H9 (cell line): ENCODE measurements around the gene UBE2J1. TPM values are rescaled to one million over a fixed set of nuclear protein-coding genes. Genes with fewer than 3 reads are reported as not detected.

Experiments
- DNase-seq: peaks from one replicate; pipeline ENCODE4 v3.0.0-alpha.2; 2017
- H2AFZ ChIP-seq: one replicate; pipeline ENCODE4 v1.6.1; 2013; ENCODE audit warnings: mild to moderate bottlenecking, low read length, control low read depth, moderate library complexity
- H2AK5ac ChIP-seq: 2 replicates; pipeline ENCODE4 v1.6.1; 2013; ENCODE audit warnings: low read length, control low read depth, mixed read lengths; ENCODE audit not compliant: insufficient read length
- H2BK120ac ChIP-seq: one replicate; pipeline ENCODE4 v1.6.1; 2013; ENCODE audit warnings: low read depth, mild to moderate bottlenecking, low read length, control low read depth, inconsistent platforms; ENCODE audit not compliant: poor library complexity, severe bottlenecking
- H2BK12ac ChIP-seq: 2 replicates; pipeline ENCODE4 v1.6.1; 2013; ENCODE audit warnings: low read length, control low read depth, mixed read lengths, low read depth; ENCODE audit not compliant: insufficient read length
- H2BK15ac ChIP-seq: 2 replicates; pipeline ENCODE4 v1.6.1; 2013; ENCODE audit warnings: low read depth, low read length, control low read depth
- H2BK20ac ChIP-seq: one replicate; pipeline ENCODE4 v1.6.1; 2013; ENCODE audit warnings: low read depth, mild to moderate bottlenecking, low read length, control low read depth, inconsistent platforms; ENCODE audit not compliant: poor library complexity, severe bottlenecking
- H2BK5ac ChIP-seq: 2 replicates; pipeline ENCODE4 v1.6.1; 2013; ENCODE audit warnings: low read length, control low read depth, mixed read lengths; ENCODE audit not compliant: insufficient read length
- H3K14ac ChIP-seq: 2 replicates; pipeline ENCODE4 v1.6.1; 2013; ENCODE audit warnings: low read length, control low read depth; ENCODE audit not compliant: insufficient read depth
- H3K18ac ChIP-seq: 2 replicates; pipeline ENCODE4 v1.6.1; 2013; ENCODE audit warnings: low read depth, mild to moderate bottlenecking, mixed read lengths, low read length, control low read depth; ENCODE audit not compliant: insufficient read length
- H3K23ac ChIP-seq: 2 replicates; pipeline ENCODE4 v1.6.1; 2013; ENCODE audit warnings: low read length, control low read depth, mixed read lengths, low read depth; ENCODE audit not compliant: insufficient read length
- H3K23me2 ChIP-seq: 2 replicates; pipeline ENCODE4 v1.6.1; 2013; ENCODE audit warnings: low read depth, mild to moderate bottlenecking, mixed read lengths, low read length, control low read depth; ENCODE audit not compliant: insufficient read length, poor library complexity, severe bottlenecking
- H3K27ac ChIP-seq: 2 replicates; pipeline ENCODE4 v1.5.1; 2013; ENCODE audit warnings: low read length, control low read depth, mixed read lengths, low read depth; ENCODE audit not compliant: insufficient read length
- H3K27me3 ChIP-seq: 2 replicates; pipeline ENCODE4 v1.6.1; 2013; ENCODE audit warnings: low read length, control low read depth, inconsistent platforms; ENCODE audit not compliant: insufficient read depth
- H3K4ac ChIP-seq: 2 replicates; pipeline ENCODE4 v1.6.1; 2013; ENCODE audit warnings: low read depth, mild to moderate bottlenecking, control low read depth, inconsistent platforms, low read length, moderate library complexity
- H3K4me1 ChIP-seq: 2 replicates; pipeline ENCODE4 v1.6.1; 2013; ENCODE audit warnings: low read length, control low read depth, inconsistent platforms; ENCODE audit not compliant: insufficient read depth
- H3K4me2 ChIP-seq: 2 replicates; pipeline ENCODE4 v1.6.1; 2013; ENCODE audit warnings: low read length, control low read depth, mixed read lengths; ENCODE audit not compliant: insufficient read length, insufficient read depth
- H3K56ac ChIP-seq: 2 replicates; pipeline ENCODE4 v1.6.1; 2013; ENCODE audit warnings: low read depth, mild to moderate bottlenecking, mixed read lengths, low read length, control low read depth; ENCODE audit not compliant: insufficient read length
- H3K79me1 ChIP-seq: 2 replicates; pipeline ENCODE4 v1.6.1; 2013; ENCODE audit warnings: low read depth, mild to moderate bottlenecking, moderate library complexity, low read length, control low read depth, inconsistent platforms; ENCODE audit not compliant: insufficient read depth, poor library complexity, severe bottlenecking
- H3K79me2 ChIP-seq: 2 replicates; pipeline ENCODE4 v1.6.1; 2013; ENCODE audit warnings: low read length, control low read depth, inconsistent platforms; ENCODE audit not compliant: insufficient read depth
- H3K9ac ChIP-seq: 2 replicates; pipeline ENCODE4 v1.6.1; 2013; ENCODE audit warnings: low read length, control low read depth, mixed read lengths; ENCODE audit not compliant: insufficient read length; ENCODE audit errors: extremely low read depth
- H3K9me3 ChIP-seq: one replicate; pipeline ENCODE4 v1.6.1; 2013; ENCODE audit warnings: low read depth, low read length, inconsistent platforms; ENCODE audit not compliant: control insufficient read depth
- H3T11ph ChIP-seq: one replicate; pipeline ENCODE4 v1.6.1; 2013; ENCODE audit warnings: mild to moderate bottlenecking, low read length, control low read depth, inconsistent platforms
- H4K20me1 ChIP-seq: one replicate; pipeline ENCODE4 v1.6.1; 2013; ENCODE audit not compliant: control insufficient read depth, insufficient read length, insufficient read depth
- H4K5ac ChIP-seq: 2 replicates; pipeline ENCODE4 v1.6.1; 2013; ENCODE audit warnings: low read depth, mild to moderate bottlenecking, mixed read lengths, low read length, control low read depth; ENCODE audit not compliant: insufficient read length
- H4K8ac ChIP-seq: replicated peaks from 2 replicates; pipeline ENCODE4 v1.6.1; 2013; ENCODE audit warnings: low read length, control low read depth, mixed read lengths, low read depth; ENCODE audit not compliant: insufficient read length
- H4K91ac ChIP-seq: 2 replicates; pipeline ENCODE4 v1.6.1; 2013; ENCODE audit warnings: low read depth, mild to moderate bottlenecking, moderate library complexity, mixed read lengths, low read length, control low read depth; ENCODE audit not compliant: insufficient read length
- H3K27ac Mint-ChIP-seq, 3 experiments: 2 replicates in 2 of 3; 3 replicates in 1 of 3; pipeline ENCODE4 v1.8.0; 2020 to 2021; ENCODE audit warnings: mixed read lengths in 3 of 3, mild to moderate bottlenecking in 1 of 3, moderate library complexity in 1 of 3
- H3K27me3 Mint-ChIP-seq: 2 replicates; pipeline ENCODE4 v1.8.0; 2021; ENCODE audit warnings: low read depth, mild to moderate bottlenecking, moderate library complexity, mixed read lengths
- H3K36me3 Mint-ChIP-seq, 3 experiments: 2 replicates in 2 of 3; 3 replicates in 1 of 3; pipeline ENCODE4 v1.8.0; 2020 to 2021; ENCODE audit warnings: low read depth in 3 of 3, mixed read lengths in 3 of 3; ENCODE audit not compliant: insufficient read depth in 1 of 3
- H3K4me1 Mint-ChIP-seq, 2 experiments: 2 replicates each; pipeline ENCODE4 v1.8.0; 2020; ENCODE audit warnings: mixed read lengths in 2 of 2
- H3K4me3 Mint-ChIP-seq, 2 experiments: 2 replicates in 1 of 2; 3 replicates in 1 of 2; pipeline ENCODE4 v1.8.0; 2020 to 2021; ENCODE audit warnings: mild to moderate bottlenecking in 2 of 2, mixed read lengths in 2 of 2, moderate library complexity in 1 of 2
- H3K9me3 Mint-ChIP-seq, 2 experiments: 2 replicates in 1 of 2; 3 replicates in 1 of 2; pipeline ENCODE4 v1.8.0; 2020; ENCODE audit warnings: mild to moderate bottlenecking in 2 of 2, mixed read lengths in 2 of 2, moderate library complexity in 1 of 2
- CTCF ChIP-seq: fragments of 200-600 bp; sonication (generic); conservative IDR thresholded peaks from 3 replicates; pipeline ENCODE4 v1.8.0; 2021; ENCODE audit warnings: antibody characterized with exemption, mild to moderate bottlenecking
- total RNA-seq: library from RNA; stranded (reverse); gene quantifications from 2 replicates; pipeline ENCODE4 v1.2.1, GENCODE V29; 2021

The UBE2J1 gene
- total RNA-seq, 1 experiment from 2014 or later, result 13.1 TPM

- peaks cover 20 to 33% of the 10 kb centered on the region in 2 experiments for H3K4me1 Mint-ChIP-seq
- H3K9me3 Mint-ChIP-seq, result peaks cover 20 to 29% of the 10 kb centered on the region in 2 experiments
- H3K14ac ChIP-seq, result no peak overlapping the region
- no peaks in the 10 kb centered on the region for H3K79me2 ChIP-seq
- H3K4me1 ChIP-seq, result no peaks in the 10 kb centered on the region
- H3K4me2 ChIP-seq, result no peak overlapping the region
- H3K4me3 Mint-ChIP-seq, result no peak overlapping the region
- no peak overlapping the region for H3K9ac ChIP-seq
- no peak overlapping the region for H2BK12ac ChIP-seq
- H3K27me3 ChIP-seq, result no peaks in the 10 kb centered on the region
- no peak overlapping the region for H2AK5ac ChIP-seq
- no peaks in the 10 kb centered on the region for H4K20me1 ChIP-seq
- H3T11ph ChIP-seq, result no peak overlapping the region
- no peak for DNase-seq
- no peak overlapping the region for H2AFZ ChIP-seq
- peaks cover 9% of the 10 kb centered on the region for H3K9me3 ChIP-seq
- no peak overlapping the region for H2BK5ac ChIP-seq
- H3K18ac ChIP-seq, result no peak overlapping the region
- H3K36me3 Mint-ChIP-seq, result peaks cover 9 to 27% (median 16%) of the 10 kb centered on the region in 3 experiments
- H4K8ac ChIP-seq, result no peak overlapping the region
- no peak for TF ChIP-seq CTCF
- H3K27ac ChIP-seq, result no peak overlapping the region
- no peaks in the 10 kb centered on the region for H3K23me2 ChIP-seq
- H4K91ac ChIP-seq, result no peak overlapping the region
- no peak overlapping the region for H2BK15ac ChIP-seq
- H3K27ac Mint-ChIP-seq, result peak overlapping the region in 1 of 3 experiments; percentile 9; a peak in 1 of 7 replicates
- H3K23ac ChIP-seq, result no peak overlapping the region
- no peak overlapping the region for H4K5ac ChIP-seq
- H3K27me3 Mint-ChIP-seq, result peaks cover 2% of the 10 kb centered on the region; the same call in 1 of the 2 replicates
- no peak overlapping the region for H2BK20ac ChIP-seq
- no peak overlapping the region for H3K56ac ChIP-seq
- no peak overlapping the region for H2BK120ac ChIP-seq
- H3K4ac ChIP-seq, result no peak overlapping the region
- H3K79me1 ChIP-seq, result no peaks in the 10 kb centered on the region
These were observed 35.5 kb downstream of the UBE2J1 start for GRCh38 chr6:89317067-89317466.
